Neuronal stem cell (in vitro differentiated cells): ENCODE results near the gene RAMACL.

Source experiments
- DNase-seq: peaks from one replicate; pipeline ENCODE4 v3.0.0-alpha.2; 2013; ENCODE audit warnings: low spot score
- H2AFZ ChIP-seq: one replicate; pipeline ENCODE4 v1.6.1; 2013; ENCODE audit warnings: mild to moderate bottlenecking, low read length, inconsistent platforms
- H2AK5ac ChIP-seq: 2 replicates; pipeline ENCODE4 v1.6.1; 2013; ENCODE audit warnings: low read depth, mild to moderate bottlenecking, inconsistent platforms, low read length, moderate library complexity, mixed read lengths
- H2BK120ac ChIP-seq: 2 replicates; pipeline ENCODE4 v1.6.1; 2013; ENCODE audit warnings: low read depth, mild to moderate bottlenecking, inconsistent platforms, low read length, moderate library complexity, mixed read lengths
- H2BK12ac ChIP-seq: one replicate; pipeline ENCODE4 v1.6.1; 2013; ENCODE audit warnings: low read length, inconsistent platforms
- H2BK15ac ChIP-seq: 2 replicates; pipeline ENCODE4 v1.6.1; 2013; ENCODE audit warnings: mild to moderate bottlenecking, low read length, inconsistent platforms, mixed read lengths
- H2BK5ac ChIP-seq: one replicate; pipeline ENCODE4 v1.6.1; 2013; ENCODE audit warnings: inconsistent platforms, mild to moderate bottlenecking, low read length, moderate library complexity
- H3K14ac ChIP-seq: one replicate; pipeline ENCODE4 v1.6.1; 2013; ENCODE audit warnings: low read length, inconsistent platforms
- H3K18ac ChIP-seq: 2 replicates; pipeline ENCODE4 v1.6.1; 2013; ENCODE audit warnings: low read length, inconsistent platforms
- H3K23ac ChIP-seq: 2 replicates; pipeline ENCODE4 v1.6.1; 2013; ENCODE audit warnings: low read depth, mild to moderate bottlenecking, mixed read lengths, low read length, inconsistent platforms; ENCODE audit not compliant: poor library complexity
- H3K27ac ChIP-seq: replicated peaks from 3 replicates; pipeline ENCODE4 v1.5.1; 2013; ENCODE audit warnings: low read length, inconsistent platforms
- H3K27me3 ChIP-seq, 3 experiments: 2 replicates each; pipeline ENCODE4 v1.6.1; 2013; ENCODE audit warnings: low read length in 3 of 3, mild to moderate bottlenecking in 2 of 3, inconsistent platforms in 1 of 3, low read depth in 1 of 3, mixed read lengths in 1 of 3, moderate library complexity in 1 of 3; ENCODE audit not compliant: control insufficient read depth in 3 of 3, insufficient read depth in 3 of 3
- H3K36me3 ChIP-seq, 2 donors: replicated peaks in 1 of 2; 2 replicates each; pipeline ENCODE4 v1.6.1; 2013; ENCODE audit warnings: low read length in 2 of 2; ENCODE audit not compliant: control insufficient read depth in 2 of 2, insufficient read depth in 2 of 2
- H3K4ac ChIP-seq: 2 replicates; pipeline ENCODE4 v1.6.1; 2013; ENCODE audit warnings: inconsistent platforms, mild to moderate bottlenecking, low read length, moderate library complexity
- H3K4me1 ChIP-seq, 2 donors: 1 replicate in 1 of 2; 2 replicates in 1 of 2; pipeline ENCODE4 v1.6.1; 2013; ENCODE audit warnings: low read length in 2 of 2, low read depth in 1 of 2; ENCODE audit not compliant: control insufficient read depth in 2 of 2, insufficient read depth in 1 of 2
- H3K4me2 ChIP-seq: one replicate; pipeline ENCODE4 v1.6.1; 2013; ENCODE audit warnings: mild to moderate bottlenecking, low read length, inconsistent platforms; ENCODE audit not compliant: insufficient read depth, poor library complexity, severe bottlenecking
- H3K4me3 ChIP-seq, 2 donors: 2 replicates each; pipeline ENCODE4 v1.5.1; 2013; ENCODE audit warnings: low read length in 2 of 2, mild to moderate bottlenecking in 2 of 2, inconsistent platforms in 1 of 2, moderate library complexity in 1 of 2
- H3K79me1 ChIP-seq: one replicate; pipeline ENCODE4 v1.6.1; 2013; ENCODE audit warnings: low read depth, mild to moderate bottlenecking, inconsistent platforms, low read length, moderate library complexity
- H3K9ac ChIP-seq: one replicate; pipeline ENCODE4 v1.6.1; 2013; ENCODE audit warnings: mild to moderate bottlenecking, low read depth, low read length, inconsistent platforms; ENCODE audit not compliant: poor library complexity
- H3K9me3 ChIP-seq, 2 donors: replicated peaks in 1 of 2; 2 replicates each; pipeline versions ENCODE3 to v1.6.1; 2013; ENCODE audit warnings: low read length in 2 of 2, mild to moderate bottlenecking in 2 of 2, inconsistent platforms in 1 of 2, low read depth in 1 of 2, mixed read lengths in 1 of 2, moderate library complexity in 1 of 2; ENCODE audit not compliant: control insufficient read depth in 2 of 2, insufficient read depth in 1 of 2
- H4K8ac ChIP-seq: one replicate; pipeline ENCODE4 v1.6.1; 2013; ENCODE audit warnings: low read depth, mild to moderate bottlenecking, inconsistent platforms, low read length, moderate library complexity
- H4K91ac ChIP-seq: one replicate; pipeline ENCODE4 v1.6.1; 2013; ENCODE audit warnings: low read length, low read depth, mild to moderate bottlenecking, inconsistent platforms; ENCODE audit not compliant: poor library complexity
- WGBS, 2 donors: extraction: QIAGEN DNeasy Blood & Tissue Kit; methylation state at CpG; one replicate each; pipeline ENCODE4 v1.1.7; 2013; ENCODE audit warnings: missing lambda C conversion rate in 2 of 2, mixed read lengths in 1 of 2; ENCODE audit not compliant: insufficient read length in 2 of 2, insufficient replicate concordance in 1 of 2; ENCODE audit errors: extremely low coverage in 2 of 2; 5-methylcytosine and 5-hydroxymethylcytosine counted together

RAMACL gene

GRCh38 chr6:166538297-166539010, 48.0 kb downstream of the RAMACL start:
- Histone ChIP-seq H3K27ac (no peak overlapping the region), H2BK120ac (no peak overlapping the region), H3K4me2 (no peak overlapping the region), H3K14ac (no peak overlapping the region), H2BK5ac (no peak overlapping the region), H3K18ac (no peak overlapping the region), H2BK15ac (no peak overlapping the region), H4K91ac (no peak overlapping the region), H3K9me3 (peaks cover 0 to 3% of the 10 kb centered on the region in 2 donors), H2AFZ (no peak overlapping the region), H3K4me1 (peaks cover 8 to 12% of the 10 kb centered on the region in 2 donors), H3K4ac (no peak overlapping the region), H4K8ac (no peak overlapping the region), H3K9ac (no peak overlapping the region), H3K36me3 (peaks cover 8 to 46% of the 10 kb centered on the region in 2 donors), H3K23ac (no peak overlapping the region), H3K27me3 (no peaks in the 10 kb centered on the region), H2BK12ac (no peak overlapping the region), H3K4me3 (no peak overlapping the region), H3K79me1 (no peaks in the 10 kb centered on the region), H2AK5ac (no peak overlapping the region)
- no CpG with 5 or more reads among the region's 17 CpGs for WGBS, 2 donors
- no peak for DNase-seq

GRCh38 chr6:166534658-166535406, 51.6 kb downstream of the RAMACL start:
- Histone ChIP-seq H2AK5ac (no peak overlapping the region), H3K36me3 (peaks cover 18 to 80% of the 10 kb centered on the region in 2 donors), H2BK15ac (no peak overlapping the region), H3K4me1 (peaks cover 3% of the 10 kb centered on the region in 2 donors), H3K9me3 (no peaks in the 10 kb centered on the region), H4K8ac (no peak overlapping the region), H3K18ac (no peak overlapping the region), H2BK120ac (no peak overlapping the region), H2BK12ac (no peak overlapping the region), H3K79me1 (no peaks in the 10 kb centered on the region), H2AFZ (no peak overlapping the region), H3K27me3 (no peaks in the 10 kb centered on the region), H3K27ac (no peak overlapping the region), H3K4ac (no peak overlapping the region), H3K4me3 (no peak overlapping the region), H3K4me2 (no peak overlapping the region), H2BK5ac (no peak overlapping the region), H3K14ac (no peak overlapping the region), H4K91ac (no peak overlapping the region), H3K23ac (no peak overlapping the region), H3K9ac (no peak overlapping the region)
- DNase-seq: no peak
- no CpG with 5 or more reads among the region's 17 CpGs for WGBS, 2 donors

GRCh38 chr6:166533205-166533824, 53.2 kb downstream of the RAMACL start:
- H3K4me2 ChIP-seq: no peak overlapping the region
- no peak overlapping the region for H3K4ac ChIP-seq
- H2BK15ac ChIP-seq: no peak overlapping the region
- no peaks in the 10 kb centered on the region for H3K79me1 ChIP-seq
- no CpG with 5 or more reads among the region's 15 CpGs for WGBS, 2 donors
- H4K91ac ChIP-seq: no peak overlapping the region
- no peaks in the 10 kb centered on the region for H3K4me1 ChIP-seq
- no peak overlapping the region for H3K14ac ChIP-seq
- H3K27ac ChIP-seq: no peak overlapping the region
- peaks cover 18 to 79% of the 10 kb centered on the region in 2 donors for H3K36me3 ChIP-seq
- no peak overlapping the region for H2BK12ac ChIP-seq
- H2BK120ac ChIP-seq: no peak overlapping the region
- H3K9me3 ChIP-seq: no peaks in the 10 kb centered on the region
- H3K9ac ChIP-seq: no peak overlapping the region
- no peak overlapping the region for H2AFZ ChIP-seq
- peak overlapping the region; percentile 16 for H3K23ac ChIP-seq
- H2AK5ac ChIP-seq: no peak overlapping the region
- no peak overlapping the region for H3K4me3 ChIP-seq
- no peak overlapping the region for H2BK5ac ChIP-seq
- peak overlapping the region; percentile 20 for H4K8ac ChIP-seq
- no peaks in the 10 kb centered on the region for H3K27me3 ChIP-seq
- no peak overlapping the region for H3K18ac ChIP-seq
- DNase-seq: no peak
